GM18502 (cell line): Measurements from ENCODE around the gene CRY1.

Experiments used
- ATAC-seq: cut with Tn5 transposase; IDR thresholded peaks from one replicate; pipeline ENCODE4 v1.9.1; 2021; ENCODE audit warnings: mild to moderate bottlenecking; ENCODE audit not compliant: unreplicated experiment, poor library complexity

Gene CRY1

DNA sequence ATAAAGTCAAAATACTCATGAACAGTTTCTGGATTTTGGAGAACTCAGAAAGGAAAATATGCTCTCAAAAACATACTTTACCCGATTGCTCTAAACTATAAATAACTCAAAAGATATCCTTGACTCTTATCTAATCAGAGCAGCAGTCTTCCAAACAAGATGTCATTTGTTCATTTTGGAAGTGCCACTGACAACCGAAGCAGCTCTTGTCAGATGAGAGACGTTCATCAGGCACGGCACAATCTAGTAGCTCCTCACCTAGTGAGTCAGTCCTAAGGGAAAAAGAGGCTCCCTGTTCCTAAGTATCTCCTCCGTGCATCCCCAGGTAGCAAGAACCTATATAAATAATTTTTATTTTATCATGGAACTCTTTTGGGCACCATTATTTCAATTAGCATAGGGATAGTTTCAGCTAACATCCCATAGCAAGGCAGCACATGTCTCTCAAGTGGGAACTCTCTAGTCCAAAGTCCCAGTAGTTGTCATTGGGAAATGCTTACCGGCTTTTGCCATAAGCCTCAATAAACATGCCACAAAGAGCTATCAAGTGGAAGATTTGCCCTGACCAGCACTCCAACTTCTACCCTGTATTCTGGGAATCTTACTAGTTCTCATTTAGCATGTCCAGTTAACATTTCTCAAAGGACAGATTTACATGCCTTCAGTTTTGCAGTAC is 151.7 kb downstream of the CRY1 start:
- ATAC-seq, result no peak
